ENCODE measurements around the gene PDZD4. TPM values are rescaled to one million over a fixed set of nuclear protein-coding genes. Genes with fewer than 3 reads are reported as not detected.

PDZD4 gene
- total RNA-seq, 1 donor from 2014 or later = 0.07 TPM

- ChIA-PET CTCF (interaction anchor here (1.0 to 1.6 kb wide), 2 partner anchors 10 to 181 kb away, joined by 3 to 6 read pairs; no protein-coding TSS in a partner anchor), POLR2A (interaction anchor here (0.5 to 1.5 kb wide), 3 partner anchors 28 to 774 kb away, joined by 3 to 4 read pairs (median 3); partner anchors contain the start of genes IDH3G and SSR4)
- peaks cover 12% of the 10 kb centered on the region for H3K4me1 Mint-ChIP-seq
- H3K27me3 Mint-ChIP-seq = no peaks in the 10 kb centered on the region
- no peak for TF ChIP-seq CTCF (IDR thresholded peaks at IDR 0.05)
- ATAC-seq (ENCODE audit: low read depth) = peak; percentile 60
- no peak overlapping the region for H3K27ac Mint-ChIP-seq
- H3K4me3 Mint-ChIP-seq = no peak overlapping the region
- intact Hi-C loops (cut with micrococcal nuclease) = loop anchor here (10.0 kb wide), 2 partner anchors 81 to 821 kb away; partner anchors contain the start of gene SLC6A8
- no peaks in the 10 kb centered on the region for H3K9me3 Mint-ChIP-seq
- no peak for DNase-seq
- H3K36me3 Mint-ChIP-seq (ENCODE audit: low read depth) = no peaks in the 10 kb centered on the region
Measured at GRCh38 chrX:153766098-153766817, 64.1 kb downstream of the PDZD4 start.

GRCh38 chrX:153765138-153766079, 64.9 kb downstream of the PDZD4 start:
- Mint-ChIP-seq H3K27me3 (no peaks in the 10 kb centered on the region), H3K27ac (no peak overlapping the region), H3K36me3 (ENCODE audit: low read depth) (no peaks in the 10 kb centered on the region), H3K4me1 (peaks cover 12% of the 10 kb centered on the region), H3K9me3 (no peaks in the 10 kb centered on the region), H3K4me3 (no peak overlapping the region)
- CTCF ChIA-PET = interaction anchor here (1.6 to 2.9 kb wide), 2 partner anchors 182 kb away, joined by 6 to 20 read pairs; no protein-coding TSS in a partner anchor
- intact Hi-C loops (cut with micrococcal nuclease) = loop anchor here (10.0 kb wide), 2 partner anchors 81 to 821 kb away; partner anchors contain the start of gene SLC6A8
- no peak for TF ChIP-seq CTCF (IDR thresholded peaks at IDR 0.05)
- no peak for ATAC-seq (ENCODE audit: low read depth)
- DNase-seq = no peak
- POLR2A ChIA-PET = interaction anchor here (0.7 to 1.5 kb wide), 2 partner anchors 29 to 775 kb away, joined by 3 to 4 read pairs; partner anchors contain the start of genes IDH3G and SSR4

GRCh38 chrX:153764786-153765137, 65.6 kb downstream of the PDZD4 start:
- peaks cover 12% of the 10 kb centered on the region for H3K4me1 Mint-ChIP-seq
- H3K9me3 Mint-ChIP-seq = no peaks in the 10 kb centered on the region
- H3K27ac Mint-ChIP-seq = no peak overlapping the region
- POLR2A ChIA-PET = no interaction called here
- TF ChIP-seq CTCF (IDR thresholded peaks at IDR 0.05) = no peak
- DNase-seq = no peak
- no peaks in the 10 kb centered on the region for H3K27me3 Mint-ChIP-seq
- intact Hi-C loops (cut with micrococcal nuclease) = loop anchor here (1.0 to 10.0 kb wide), 6 partner anchors 37 to 820 kb away; partner anchors contain the start of gene SLC6A8
- H3K4me3 Mint-ChIP-seq = no peak overlapping the region
- no peaks in the 10 kb centered on the region for H3K36me3 Mint-ChIP-seq (ENCODE audit: low read depth)
- no peak for ATAC-seq (ENCODE audit: low read depth)
- CTCF ChIA-PET = interaction anchor here (2.9 kb wide), 1 partner anchor 183 kb away, joined by 20 read pairs; no protein-coding TSS in a partner anchor

GRCh38 chrX:153763989-153764755, 66.2 kb downstream of the PDZD4 start, which contains the start of gene PLXNB3:
TSS of gene PLXNB3 (plus strand) at chrX:153764249. CDS start at chrX:153765536, 1,287 bp downstream.
- no peaks in the 10 kb centered on the region for H3K9me3 Mint-ChIP-seq
- ChIA-PET CTCF (interaction anchor here (0.6 to 2.9 kb wide), 2 partner anchors 184 to 187 kb away, joined by 3 to 20 read pairs; no protein-coding TSS in a partner anchor), POLR2A (no interaction called here)
- no peaks in the 10 kb centered on the region for H3K36me3 Mint-ChIP-seq (ENCODE audit: low read depth)
- peaks cover 12% of the 10 kb centered on the region for H3K4me1 Mint-ChIP-seq
- intact Hi-C loops (cut with micrococcal nuclease) = loop anchor here (1.0 to 10.0 kb wide), 6 partner anchors 37 to 819 kb away; partner anchors contain the start of gene SLC6A8
- ATAC-seq (ENCODE audit: low read depth) (peak; percentile 90), DNase-seq (peak; percentile 68)
- peak; percentile 34 for TF ChIP-seq CTCF (IDR thresholded peaks at IDR 0.05)
- H3K4me3 Mint-ChIP-seq = no peak within 1 kb of the TSS
- no peaks in the 10 kb centered on the region for H3K27me3 Mint-ChIP-seq
- H3K27ac Mint-ChIP-seq = no peak within 1 kb of the TSS
